HepG2 (cell line): ENCODE data around the gene NT5DC2. TPM values are rescaled to one million over a fixed set of nuclear protein-coding genes. Genes with fewer than 3 reads are reported as not detected.

Source experiments
- ATAC-seq: fragments of 200-7000 bp; cut with Tn5 transposase; 3 replicates; pipeline ENCODE4 v1.9.1; 2020; ENCODE audit warnings: mild to moderate bottlenecking, moderate library complexity
- BruUV-seq: library from RNA; stranded (reverse); fragments of 400-500 nt; replicated peaks from 2 replicates; lab custom pipeline; 2021; lab: Mats Ljungman, UMichigan
- CTCF ChIA-PET: fragments of 300-600 bp; formaldehyde crosslinking; extraction: SDS; loops from one replicate; lab custom pipeline; 2021; ENCODE audit warnings: low total read pairs, inconsistent platforms, low intra/inter-chr PET ratio; lab: Yijun Ruan, JAX
- POLR2A ChIA-PET: fragments of 350-600 bp; sonication (Branson Sonifier 250); formaldehyde crosslinking; loops from one replicate; lab custom pipeline; 2020; ENCODE audit warnings: antibody characterized with exemption, inconsistent platforms; lab: Yijun Ruan, JAX
- DNase-seq: peaks from one replicate; pipeline ENCODE4 v3.0.0-alpha.2; 2015; ENCODE audit warnings: low spot score
- FAIRE-seq: peaks from 3 replicates; lab custom pipeline; 2011; peaks lifted over from hg19 to GRCh38; lab: Jason Lieb, UNC
- H2AFZ ChIP-seq: one replicate; pipeline ENCODE4 v1.6.1; 2011; ENCODE audit warnings: low read length, inconsistent platforms
- H3K27ac ChIP-seq: fragments of 300-600 bp; 3 replicates; pipeline ENCODE4 v1.8.0; 2011; ENCODE audit warnings: mixed run types, mild to moderate bottlenecking, mixed read lengths, low read length, inconsistent platforms; ENCODE audit not compliant: insufficient read depth; ENCODE audit errors: extremely low read length
- H3K27me3 ChIP-seq, 2 experiments: fragments of 200-600 bp in 1 of 2; 2 replicates in 1 of 2; 3 replicates in 1 of 2; pipeline versions ENCODE4 v1.6.0 to v1.8.0; 2011; ENCODE audit warnings: low read length in 2 of 2, mild to moderate bottlenecking in 2 of 2, moderate library complexity in 2 of 2, inconsistent platforms in 1 of 2; ENCODE audit not compliant: insufficient read depth in 2 of 2, control insufficient read depth in 1 of 2
- H3K36me3 ChIP-seq, 2 experiments: fragments of 200-600 bp in 1 of 2; replicated peaks in 1 of 2; 2 replicates in 1 of 2; 3 replicates in 1 of 2; pipeline versions ENCODE4 v1.5.1 to v1.8.0; 2011; ENCODE audit warnings: low read length in 2 of 2, inconsistent platforms in 1 of 2; ENCODE audit not compliant: insufficient read depth in 2 of 2, control insufficient read depth in 1 of 2
- H3K4me1 ChIP-seq: 2 replicates; pipeline ENCODE4 v1.5.1; 2012; ENCODE audit warnings: low read length, inconsistent platforms; ENCODE audit not compliant: insufficient read depth
- H3K4me2 ChIP-seq: 2 replicates; pipeline ENCODE4 v1.6.0; 2011; ENCODE audit warnings: low read depth, low read length, inconsistent platforms
- H3K4me3 ChIP-seq, 3 experiments: fragments of 200-600 bp in 1 of 3; sonication (generic), shearing (Covaris generic) in 1 of 3; replicated peaks in 1 of 3; 2 replicates each; pipeline ENCODE4 v1.5.1; 2011 to 2016; ENCODE audit warnings: low read length in 3 of 3, inconsistent platforms in 2 of 3, low read depth in 2 of 3, mild to moderate bottlenecking in 2 of 3, control low read depth in 1 of 3, mixed read lengths in 1 of 3; ENCODE audit not compliant: insufficient read depth in 1 of 3
- H3K79me2 ChIP-seq: one replicate; pipeline ENCODE4 v1.6.1; 2011; ENCODE audit warnings: low read length, inconsistent platforms; ENCODE audit not compliant: insufficient read depth
- H3K9ac ChIP-seq: 2 replicates; pipeline ENCODE4 v1.6.0; 2011; ENCODE audit warnings: mild to moderate bottlenecking, low read depth, low read length, inconsistent platforms; ENCODE audit not compliant: insufficient read depth
- H3K9me3 ChIP-seq: 2 replicates; pipeline ENCODE4 v1.5.1; 2012; ENCODE audit warnings: mild to moderate bottlenecking, low read length
- H4K20me1 ChIP-seq: 2 replicates; pipeline ENCODE4 v1.6.0; 2011; ENCODE audit warnings: inconsistent platforms, mild to moderate bottlenecking, low read length, moderate library complexity; ENCODE audit not compliant: insufficient read depth
- DR1 ChIP-seq: sonication (generic); formaldehyde crosslinking; IDR thresholded peaks from 2 replicates; pipeline ENCODE4 v1.8.0; 2021; ENCODE audit warnings: mild to moderate bottlenecking, missing genetic modification reagents, inconsistent platforms
- GZF1 ChIP-seq: sonication (generic); formaldehyde crosslinking; IDR thresholded peaks from 2 replicates; pipeline ENCODE4 v1.5.1; 2020; ENCODE audit warnings: mild to moderate bottlenecking, missing genetic modification reagents
- HNRNPL ChIP-seq: fragments of 200-400 bp; formaldehyde crosslinking; IDR thresholded peaks from 2 replicates; pipeline ENCODE4 v1.6.1; 2017; ENCODE audit warnings: mild to moderate bottlenecking, low read depth, low read length
- KAT7 ChIP-seq: IDR thresholded peaks from 2 replicates; pipeline ENCODE4 v1.6.1; 2018; ENCODE audit warnings: borderline replicate concordance, missing compliant biosample characterization
- MED13 ChIP-seq: sonication (generic); formaldehyde crosslinking; IDR thresholded peaks from 2 replicates; pipeline ENCODE4 v1.5.0; 2020; ENCODE audit warnings: missing genetic modification reagents
- NFATC3 ChIP-seq: sonication (generic); formaldehyde crosslinking; IDR thresholded peaks from 2 replicates; pipeline ENCODE4 v1.5.1; 2020; ENCODE audit warnings: mild to moderate bottlenecking, missing genetic modification reagents
- XRCC5 ChIP-seq: fragments of 200-400 bp; formaldehyde crosslinking; optimal IDR thresholded peaks from 2 replicates; pipeline ENCODE3; 2017; ENCODE audit warnings: mild to moderate bottlenecking, low read length
- ZFP37 ChIP-seq: sonication (generic); formaldehyde crosslinking; IDR thresholded peaks from 2 replicates; pipeline ENCODE4 v1.4.0; 2020; ENCODE audit warnings: missing genetic modification reagents, borderline replicate concordance
- ZNF564 ChIP-seq: sonication (generic); formaldehyde crosslinking; IDR thresholded peaks from 2 replicates; pipeline ENCODE4 v1.8.1; 2023; ENCODE audit warnings: mild to moderate bottlenecking, missing genetic modification reagents
- WGBS: methylation state at CpG from one replicate; pipeline ENCODE4 v1.1.6; 2017; ENCODE audit warnings: low lambda C conversion rate; 5-methylcytosine and 5-hydroxymethylcytosine counted together
- in situ Hi-C: cut with HindIII; loops from 2 replicates; pipeline ENCODE4 v1.10.0; 2017; ENCODE audit warnings: low pct_unique_long_range_greater_than_20kb; ENCODE audit not compliant: extremely low pct_ligation_motif_present
- intact Hi-C: fragments of 100-400 bp; cut with micrococcal nuclease; formaldehyde crosslinking; loops from one replicate; pipeline ENCODE4 v1.10.0; 2022; ENCODE audit not compliant: unreplicated experiment
- polyA plus RNA-seq, 8 experiments: library from polyadenylated mRNA; depleted of rRNA in 3 of 8; stranded (reverse) in 7 of 8; unstranded in 1 of 8; fragments of >200 nt; fragmentation: Illumina TruSeq in 4 of 8; extraction: Trizol in 4 of 8; gene quantifications; 2 replicates each; pipeline versions ENCODE4 v1.2.1 to v1.2.3, GENCODE V29; 2011 to 2016; ENCODE audit warnings: low read depth in 4 of 8, missing spikeins in 1 of 8, mixed read lengths in 1 of 8; ENCODE audit not compliant: insufficient read depth in 1 of 8
- total RNA-seq, 5 experiments: library from RNA; depleted of rRNA; stranded (reverse); fragments of >200 nt; fragmentation: Illumina TruSeq; extraction: Trizol; gene quantifications; 2 replicates each; pipeline ENCODE4 v1.2.3, GENCODE V29; 2016; ENCODE audit warnings: low read depth in 1 of 5
- TF ChIP-seq, protein P1 (sequence below): sonication (generic); formaldehyde crosslinking; IDR thresholded peaks from 2 replicates; pipeline ENCODE4 v1.4.0; 2020; ENCODE audit warnings: missing genetic modification reagents, mild to moderate bottlenecking, borderline replicate concordance
- TF ChIP-seq, protein P2 (sequence below): sonication (generic); formaldehyde crosslinking; IDR thresholded peaks from 2 replicates; pipeline ENCODE4 v1.5.0; 2020; ENCODE audit warnings: mild to moderate bottlenecking, missing genetic modification reagents, borderline replicate concordance
- TF ChIP-seq, protein P3 (sequence below): IDR thresholded peaks from 2 replicates; pipeline ENCODE4 v1.6.1; 2016; ENCODE audit warnings: mild to moderate bottlenecking

NT5DC2 gene
- total and polyA plus RNA-seq, 2 of the 13 experiments (the other 11 are each of a cell fraction or from before 2014, with no cell fraction given) = 131 to 240 TPM

DNA sequence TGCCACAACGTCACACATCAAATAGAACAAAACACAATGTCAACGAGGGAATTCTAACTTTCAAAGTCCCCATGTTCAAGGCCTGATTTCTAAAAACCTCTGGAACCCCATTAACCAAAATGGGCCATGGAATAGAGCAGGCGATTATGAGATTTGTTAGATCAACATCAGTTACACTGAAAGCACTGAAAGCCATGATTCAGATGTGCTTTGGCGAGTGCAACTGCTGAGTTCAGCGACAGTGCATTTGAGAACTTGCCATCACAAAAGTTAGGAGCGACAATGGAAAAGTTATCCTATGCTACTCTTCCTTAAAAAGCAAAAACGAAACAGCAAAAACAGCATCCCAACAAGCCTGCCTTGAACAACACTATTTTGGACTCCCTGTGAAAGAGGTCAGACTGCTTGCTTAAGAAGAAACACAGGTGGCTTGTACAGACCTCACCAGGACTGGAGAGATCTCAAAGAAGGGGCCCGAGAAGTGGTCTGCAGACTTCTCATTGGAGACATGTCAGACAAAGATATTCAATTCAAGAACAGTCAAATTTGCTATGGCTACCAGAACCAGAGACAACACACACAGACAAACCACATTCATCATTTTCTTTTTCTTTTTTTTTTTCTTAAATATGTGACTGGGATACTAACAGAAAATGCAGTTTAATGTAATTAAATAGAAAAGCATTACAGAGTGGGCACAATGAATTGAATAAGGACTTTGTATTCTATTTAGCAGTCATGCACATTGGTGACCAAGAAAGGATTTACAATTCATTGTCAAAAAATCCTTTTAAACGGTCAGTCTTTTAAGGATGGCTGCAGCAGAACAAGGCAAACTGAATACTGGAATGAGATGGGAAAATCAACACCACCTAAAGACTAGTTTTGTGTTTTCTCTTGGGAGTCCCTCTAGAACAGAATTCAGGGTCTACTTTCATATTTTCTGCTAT, 23.6 kb upstream of the NT5DC2 start:
- POLR2A ChIA-PET = no interaction called here
- H3K79me2 ChIP-seq = no peaks in the 10 kb centered on the region
- no peak overlapping the region for H3K27ac ChIP-seq
- in situ Hi-C loops (no loop called here), intact Hi-C loops (no loop called here)
- H3K9ac ChIP-seq = no peak overlapping the region
- BruUV-seq = no TSS peak
- H3K4me3 ChIP-seq = no peak overlapping the region
- no peak overlapping the region for H3K4me2 ChIP-seq
- no peak for ATAC-seq
- no peaks in the 10 kb centered on the region for H4K20me1 ChIP-seq
- no peaks in the 10 kb centered on the region for H3K9me3 ChIP-seq
- TF ChIP-seq DR1 (CRISPR knock-in tag) (no peak), MED13 (CRISPR knock-in tag) (no peak), ZFP37 (CRISPR knock-in tag) (no peak), NFATC3 (no peak), KAT7 (CRISPR knock-in tag) (no peak), XRCC5 (no peak), HNRNPL (no peak), GZF1 (CRISPR knock-in tag) (no peak), ZNF564 (CRISPR knock-in tag) (no peak)
- TF ChIP-seq, protein P1, sequence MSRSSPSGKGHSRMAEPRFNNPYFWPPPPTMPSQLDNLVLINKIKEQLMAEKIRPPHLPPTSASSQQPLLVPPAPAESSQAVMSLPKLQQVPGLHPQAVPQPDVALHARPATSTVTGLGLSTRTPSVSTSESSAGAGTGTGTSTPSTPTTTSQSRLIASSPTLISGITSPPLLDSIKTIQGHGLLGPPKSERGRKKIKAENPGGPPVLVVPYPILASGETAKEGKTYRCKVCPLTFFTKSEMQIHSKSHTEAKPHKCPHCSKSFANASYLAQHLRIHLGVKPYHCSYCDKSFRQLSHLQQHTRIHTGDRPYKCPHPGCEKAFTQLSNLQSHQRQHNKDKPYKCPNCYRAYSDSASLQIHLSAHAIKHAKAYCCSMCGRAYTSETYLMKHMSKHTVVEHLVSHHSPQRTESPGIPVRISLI (CRISPR knock-in tag) = no peak
- TF ChIP-seq, protein P2, sequence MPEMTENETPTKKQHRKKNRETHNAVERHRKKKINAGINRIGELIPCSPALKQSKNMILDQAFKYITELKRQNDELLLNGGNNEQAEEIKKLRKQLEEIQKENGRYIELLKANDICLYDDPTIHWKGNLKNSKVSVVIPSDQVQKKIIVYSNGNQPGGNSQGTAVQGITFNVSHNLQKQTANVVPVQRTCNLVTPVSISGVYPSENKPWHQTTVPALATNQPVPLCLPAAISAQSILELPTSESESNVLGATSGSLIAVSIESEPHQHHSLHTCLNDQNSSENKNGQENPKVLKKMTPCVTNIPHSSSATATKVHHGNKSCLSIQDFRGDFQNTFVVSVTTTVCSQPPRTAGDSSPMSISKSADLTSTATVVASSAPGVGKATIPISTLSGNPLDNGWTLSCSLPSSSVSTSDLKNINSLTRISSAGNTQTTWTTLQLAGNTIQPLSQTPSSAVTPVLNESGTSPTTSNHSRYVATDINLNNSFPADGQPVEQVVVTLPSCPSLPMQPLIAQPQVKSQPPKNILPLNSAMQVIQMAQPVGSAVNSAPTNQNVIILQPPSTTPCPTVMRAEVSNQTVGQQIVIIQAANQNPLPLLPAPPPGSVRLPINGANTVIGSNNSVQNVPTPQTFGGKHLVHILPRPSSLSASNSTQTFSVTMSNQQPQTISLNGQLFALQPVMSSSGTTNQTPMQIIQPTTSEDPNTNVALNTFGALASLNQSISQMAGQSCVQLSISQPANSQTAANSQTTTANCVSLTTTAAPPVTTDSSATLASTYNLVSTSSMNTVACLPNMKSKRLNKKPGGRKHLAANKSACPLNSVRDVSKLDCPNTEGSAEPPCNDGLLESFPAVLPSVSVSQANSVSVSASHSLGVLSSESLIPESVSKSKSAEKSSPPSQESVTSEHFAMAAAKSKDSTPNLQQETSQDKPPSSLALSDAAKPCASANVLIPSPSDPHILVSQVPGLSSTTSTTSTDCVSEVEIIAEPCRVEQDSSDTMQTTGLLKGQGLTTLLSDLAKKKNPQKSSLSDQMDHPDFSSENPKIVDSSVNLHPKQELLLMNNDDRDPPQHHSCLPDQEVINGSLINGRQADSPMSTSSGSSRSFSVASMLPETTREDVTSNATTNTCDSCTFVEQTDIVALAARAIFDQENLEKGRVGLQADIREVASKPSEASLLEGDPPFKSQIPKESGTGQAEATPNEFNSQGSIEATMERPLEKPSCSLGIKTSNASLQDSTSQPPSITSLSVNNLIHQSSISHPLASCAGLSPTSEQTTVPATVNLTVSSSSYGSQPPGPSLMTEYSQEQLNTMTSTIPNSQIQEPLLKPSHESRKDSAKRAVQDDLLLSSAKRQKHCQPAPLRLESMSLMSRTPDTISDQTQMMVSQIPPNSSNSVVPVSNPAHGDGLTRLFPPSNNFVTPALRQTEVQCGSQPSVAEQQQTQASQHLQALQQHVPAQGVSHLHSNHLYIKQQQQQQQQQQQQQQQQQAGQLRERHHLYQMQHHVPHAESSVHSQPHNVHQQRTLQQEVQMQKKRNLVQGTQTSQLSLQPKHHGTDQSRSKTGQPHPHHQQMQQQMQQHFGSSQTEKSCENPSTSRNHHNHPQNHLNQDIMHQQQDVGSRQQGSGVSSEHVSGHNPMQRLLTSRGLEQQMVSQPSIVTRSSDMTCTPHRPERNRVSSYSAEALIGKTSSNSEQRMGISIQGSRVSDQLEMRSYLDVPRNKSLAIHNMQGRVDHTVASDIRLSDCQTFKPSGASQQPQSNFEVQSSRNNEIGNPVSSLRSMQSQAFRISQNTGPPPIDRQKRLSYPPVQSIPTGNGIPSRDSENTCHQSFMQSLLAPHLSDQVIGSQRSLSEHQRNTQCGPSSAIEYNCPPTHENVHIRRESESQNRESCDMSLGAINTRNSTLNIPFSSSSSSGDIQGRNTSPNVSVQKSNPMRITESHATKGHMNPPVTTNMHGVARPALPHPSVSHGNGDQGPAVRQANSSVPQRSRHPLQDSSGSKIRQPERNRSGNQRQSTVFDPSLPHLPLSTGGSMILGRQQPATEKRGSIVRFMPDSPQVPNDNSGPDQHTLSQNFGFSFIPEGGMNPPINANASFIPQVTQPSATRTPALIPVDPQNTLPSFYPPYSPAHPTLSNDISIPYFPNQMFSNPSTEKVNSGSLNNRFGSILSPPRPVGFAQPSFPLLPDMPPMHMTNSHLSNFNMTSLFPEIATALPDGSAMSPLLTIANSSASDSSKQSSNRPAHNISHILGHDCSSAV (CRISPR knock-in tag) = no peak
- TF ChIP-seq, protein P3, sequence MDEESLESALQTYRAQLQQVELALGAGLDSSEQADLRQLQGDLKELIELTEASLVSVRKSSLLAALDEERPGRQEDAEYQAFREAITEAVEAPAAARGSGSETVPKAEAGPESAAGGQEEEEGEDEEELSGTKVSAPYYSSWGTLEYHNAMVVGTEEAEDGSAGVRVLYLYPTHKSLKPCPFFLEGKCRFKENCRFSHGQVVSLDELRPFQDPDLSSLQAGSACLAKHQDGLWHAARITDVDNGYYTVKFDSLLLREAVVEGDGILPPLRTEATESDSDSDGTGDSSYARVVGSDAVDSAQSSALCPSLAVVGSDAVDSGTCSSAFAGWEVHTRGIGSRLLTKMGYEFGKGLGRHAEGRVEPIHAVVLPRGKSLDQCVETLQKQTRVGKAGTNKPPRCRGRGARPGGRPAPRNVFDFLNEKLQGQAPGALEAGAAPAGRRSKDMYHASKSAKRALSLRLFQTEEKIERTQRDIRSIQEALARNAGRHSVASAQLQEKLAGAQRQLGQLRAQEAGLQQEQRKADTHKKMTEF (CRISPR knock-in tag) = no peak
- no peaks in the 10 kb centered on the region for H3K4me1 ChIP-seq
- 90% methylated on average over 9 of the region's 9 CpGs for WGBS
- CTCF ChIA-PET = no interaction called here
- peaks cover 20 to 79% of the 10 kb centered on the region in 2 experiments for H3K36me3 ChIP-seq
- no peak for DNase-seq
- FAIRE-seq = no peak
- no peaks in the 10 kb centered on the region for H3K27me3 ChIP-seq
- no peak overlapping the region for H2AFZ ChIP-seq
